HCT116 (cell line): ENCODE results near the gene RUFY1. TPM values are rescaled to one million over a fixed set of nuclear protein-coding genes. Genes with fewer than 3 reads are reported as not detected.

Source experiments
- ATAC-seq: fragments of 200-7000 bp; cut with Tn5 transposase; 2 replicates; pipeline ENCODE4 v1.9.1; 2020; ENCODE audit warnings: mild to moderate bottlenecking, moderate library complexity
- BruUV-seq: library from RNA; stranded (reverse); fragments of 400-500 nt; replicated peaks from 2 replicates; lab custom pipeline; 2021; lab: Mats Ljungman, UMichigan
- CTCF ChIA-PET: fragments of 300-600 bp; sonication (Branson Sonifier 250); formaldehyde crosslinking; loops from one replicate; lab custom pipeline; 2021; ENCODE audit warnings: antibody characterized with exemption; lab: Charles Lee
- POLR2A ChIA-PET: fragments of 300-600, 350-600 bp; sonication (Branson Sonifier 250); formaldehyde crosslinking; loops from one replicate; lab custom pipeline; 2021; ENCODE audit warnings: antibody characterized with exemption; lab: Charles Lee
- RAD21 ChIA-PET, 2 experiments: fragments of 300-600 bp; sonication (Branson Sonifier 250); formaldehyde crosslinking; loops; one replicate each; lab custom pipeline; 2023; ENCODE audit warnings: low total read pairs in 2 of 2; ENCODE audit not compliant: uncharacterized antibody in 2 of 2, unreplicated experiment in 2 of 2, low non-redundant PET in 1 of 2; lab: Charles Lee
- DNase-seq: peaks from one replicate; pipeline ENCODE4 v3.0.0-alpha.2; 2010; ENCODE audit warnings: low read depth, low spot score
- H2AFZ ChIP-seq: fragments of 200-600 bp; shearing (Covaris generic), sonication (generic); 2 replicates; pipeline ENCODE4 v1.6.1; 2017; ENCODE audit warnings: low read depth, mixed run types, mixed read lengths, antibody characterized with exemption, low read length; ENCODE audit not compliant: poor library complexity, severe bottlenecking
- H3K27ac ChIP-seq: 2 replicates; pipeline ENCODE4 v1.5.1; 2012; ENCODE audit warnings: low read depth, low read length
- H3K27me3 ChIP-seq: fragments of 200-600 bp; sonication (generic); 2 replicates; pipeline ENCODE4 v1.6.1; 2016; ENCODE audit warnings: mixed run types, low read length, mixed read lengths; ENCODE audit not compliant: insufficient read depth
- H3K36me3 ChIP-seq, 2 experiments: fragments of 200-500 bp in 1 of 2; fragments of 200-600 bp in 1 of 2; sonication (Bioruptor generic) in 1 of 2; sonication (generic) in 1 of 2; 2 replicates each; pipeline versions ENCODE4 v1.5.1 to v1.6.1; 2014 to 2016; ENCODE audit warnings: low read length in 2 of 2, inconsistent platforms in 1 of 2, mixed read lengths in 1 of 2, mixed run types in 1 of 2; ENCODE audit not compliant: insufficient read depth in 2 of 2, control insufficient read depth in 1 of 2
- H3K4me1 ChIP-seq, 2 experiments: fragments of 200-600 bp in 1 of 2; sonication (generic) in 1 of 2; 2 replicates each; pipeline versions ENCODE4 v1.5.1 to v1.6.1; 2012 to 2017; ENCODE audit warnings: low read length in 2 of 2, inconsistent platforms in 1 of 2, mild to moderate bottlenecking in 1 of 2, mixed read lengths in 1 of 2, mixed run types in 1 of 2, moderate library complexity in 1 of 2; ENCODE audit not compliant: insufficient read depth in 2 of 2, control insufficient read depth in 1 of 2
- H3K4me2 ChIP-seq: fragments of 200-600 bp; sonication (generic); 2 replicates; pipeline ENCODE4 v1.6.1; 2017; ENCODE audit warnings: mixed run types, low read length, mixed read lengths
- H3K4me3 ChIP-seq, 2 experiments: fragments of 200-600 bp in 1 of 2; sonication (generic) in 1 of 2; replicated peaks in 1 of 2; 2 replicates each; pipeline ENCODE4 v1.5.1; 2011 to 2016; ENCODE audit warnings: low read length in 2 of 2, control low read depth in 1 of 2, low read depth in 1 of 2, mild to moderate bottlenecking in 1 of 2, mixed read lengths in 1 of 2, mixed run types in 1 of 2
- H3K79me2 ChIP-seq: fragments of 200-600 bp; sonication (generic); 2 replicates; pipeline ENCODE4 v1.6.1; 2017; ENCODE audit warnings: mild to moderate bottlenecking, mixed run types, low read length, moderate library complexity, mixed read lengths; ENCODE audit not compliant: insufficient read depth
- H3K9ac ChIP-seq: fragments of 200-600 bp; sonication (generic); 2 replicates; pipeline ENCODE4 v1.6.1; 2016; ENCODE audit warnings: low read length, mixed read lengths
- H3K9me2 ChIP-seq: fragments of 200-600 bp; sonication (generic), shearing (Covaris generic); 2 replicates; pipeline ENCODE4 v1.6.1; 2017; ENCODE audit warnings: mixed run types, mild to moderate bottlenecking, moderate library complexity; ENCODE audit not compliant: insufficient read depth
- H3K9me3 ChIP-seq, 2 experiments: fragments of 200-500 bp in 1 of 2; fragments of 200-600 bp in 1 of 2; sonication (Bioruptor generic) in 1 of 2; sonication (generic) in 1 of 2; 2 replicates each; pipeline ENCODE4 v1.6.1; 2014 to 2017; ENCODE audit warnings: low read length in 2 of 2, mixed read lengths in 2 of 2, inconsistent platforms in 1 of 2, low read depth in 1 of 2, mild to moderate bottlenecking in 1 of 2, mixed run types in 1 of 2, moderate library complexity in 1 of 2; ENCODE audit not compliant: control insufficient read depth in 1 of 2, insufficient read depth in 1 of 2
- H4K20me1 ChIP-seq: fragments of 200-600 bp; sonication (generic), shearing (Covaris generic); 2 replicates; pipeline ENCODE4 v1.6.1; 2017; ENCODE audit warnings: mixed run types, mild to moderate bottlenecking, moderate library complexity; ENCODE audit not compliant: insufficient read depth
- ATF3 ChIP-seq: IDR thresholded peaks from 2 replicates; pipeline ENCODE4 v1.6.1; 2012
- CBX3 ChIP-seq: IDR thresholded peaks from 2 replicates; pipeline ENCODE4 v1.6.1; 2012; ENCODE audit warnings: low read depth
- CEBPB ChIP-seq: IDR thresholded peaks from 2 replicates; pipeline ENCODE4 v1.6.1; 2012; ENCODE audit warnings: low read depth
- CTCF ChIP-seq, 3 experiments: fragments of 200-600 bp in 1 of 3; sonication (generic) in 1 of 3; IDR thresholded peaks in 2 of 3; conservative IDR thresholded peaks in 1 of 3; 2 replicates each; pipeline ENCODE4 v1.5.1; 2012 to 2017; ENCODE audit warnings: low read depth in 2 of 3, low read length in 2 of 3, antibody characterized with exemption in 1 of 3, borderline replicate concordance in 1 of 3, control low read depth in 1 of 3, mild to moderate bottlenecking in 1 of 3, mixed read lengths in 1 of 3, mixed run types in 1 of 3, moderate library complexity in 1 of 3; ENCODE audit not compliant: insufficient read depth in 1 of 3
- EZH2phosphoT487 ChIP-seq: fragments of 200-600 bp; IDR thresholded peaks from 2 replicates; pipeline ENCODE4 v1.6.1; 2018; ENCODE audit warnings: antibody characterized with exemption, borderline replicate concordance
- FOSL1 ChIP-seq: IDR thresholded peaks from 2 replicates; pipeline ENCODE4 v1.6.1; 2012; ENCODE audit warnings: low read depth
- MAX ChIP-seq: IDR thresholded peaks from 2 replicates; pipeline ENCODE4 v1.6.1; 2012
- POLR2A ChIP-seq: IDR thresholded peaks from 2 replicates; pipeline ENCODE4 v1.7.0; 2011; ENCODE audit warnings: borderline replicate concordance; ENCODE audit not compliant: insufficient read depth, insufficient read length; ENCODE audit errors: extremely low read depth
- POLR2AphosphoS5 ChIP-seq: IDR thresholded peaks from 2 replicates; pipeline ENCODE4 v1.6.1; 2011; ENCODE audit warnings: mild to moderate bottlenecking, low read depth, low read length, moderate library complexity
- RAD21 ChIP-seq: IDR thresholded peaks from 2 replicates; pipeline ENCODE4 v1.6.1; 2012; ENCODE audit warnings: low read depth, mild to moderate bottlenecking
- SIN3A ChIP-seq: IDR thresholded peaks from 2 replicates; pipeline ENCODE4 v1.6.1; 2012; ENCODE audit warnings: low read depth
- SP1 ChIP-seq: IDR thresholded peaks from 2 replicates; pipeline ENCODE4 v1.6.1; 2012; ENCODE audit warnings: low read depth
- SRF ChIP-seq: IDR thresholded peaks from 2 replicates; pipeline ENCODE4 v1.6.1; 2012; ENCODE audit warnings: low read depth
- TCF7L2 ChIP-seq: IDR thresholded peaks from 2 replicates; pipeline ENCODE4 v1.7.0; 2011; ENCODE audit warnings: borderline replicate concordance, inconsistent platforms; ENCODE audit not compliant: insufficient read depth, insufficient read length; ENCODE audit errors: extremely low read depth
- ZNF274 ChIP-seq: fragments of 200-500 bp; sonication (Bioruptor generic); IDR thresholded peaks from 2 replicates; pipeline ENCODE4 v1.6.1; 2014; ENCODE audit warnings: mild to moderate bottlenecking, low read depth, low read length, inconsistent platforms
- intact Hi-C: fragments of 100-400 bp; cut with micrococcal nuclease; formaldehyde crosslinking; loops from 2 replicates; pipeline ENCODE4 v1.10.0; 2022
- total RNA-seq: library from RNA; stranded (reverse); gene quantifications from one replicate; pipeline ENCODE4 v1.2.1, GENCODE V29; 2021; ENCODE audit not compliant: unreplicated experiment

The RUFY1 gene
- total RNA-seq, 1 experiment from 2014 or later, result 32.9 TPM

GRCh38 chr5:179505636-179506261, 44.6 kb upstream of the RUFY1 start:
- POLR2A ChIA-PET, result no interaction called here
- Histone ChIP-seq H3K4me1 (no peaks in the 10 kb centered on the region), H3K9me3 (no peaks in the 10 kb centered on the region), H3K27me3 (peaks cover 2% of the 10 kb centered on the region; the same call in 1 of the 2 replicates), H3K36me3 (no peaks in the 10 kb centered on the region), H3K9ac (no peak overlapping the region), H3K4me3 (no peak overlapping the region), H3K79me2 (no peaks in the 10 kb centered on the region), H2AFZ (no peak overlapping the region), H3K27ac (no peak overlapping the region), H3K4me2 (no peak overlapping the region), H3K9me2 (no peaks in the 10 kb centered on the region), H4K20me1 (no peaks in the 10 kb centered on the region)
- no peak for ATAC-seq
- intact Hi-C loops, result no loop called here
- RAD21 ChIA-PET, result no interaction called here
- CTCF ChIA-PET, result no interaction called here
- BruUV-seq, result no TSS peak
- DNase-seq, result no peak
- TF ChIP-seq SP1 (no peak), ZNF274 (no peak), EZH2phosphoT487 (no peak), MAX (no peak), POLR2AphosphoS5 (no peak), SRF (no peak), RAD21 (no peak), TCF7L2 (no peak), POLR2A (no peak), SIN3A (no peak)

- H3K36me3 ChIP-seq, result no peaks in the 10 kb centered on the region
- RAD21 ChIA-PET, result no interaction called here
- no peak for ATAC-seq
These were observed 41.1 kb upstream of the RUFY1 start for GRCh38 chr5:179509239-179509638.

More at GRCh38 chr5:179509239-179509638, 41.1 kb upstream of the RUFY1 start:
- Histone ChIP-seq H3K4me2 (no peak overlapping the region), H3K27ac (no peak overlapping the region), H3K27me3 (peaks cover 2% of the 10 kb centered on the region; the same call in 1 of the 2 replicates), H3K4me3 (no peak overlapping the region), H3K79me2 (no peaks in the 10 kb centered on the region), H3K4me1 (no peaks in the 10 kb centered on the region), H3K9ac (no peak overlapping the region), H3K9me2 (no peaks in the 10 kb centered on the region), H4K20me1 (no peaks in the 10 kb centered on the region), H2AFZ (no peak overlapping the region), H3K9me3 (no peaks in the 10 kb centered on the region)
- TF ChIP-seq CTCF (IDR thresholded peaks at IDR 0.05 in 2 of 3, conservative IDR thresholded peaks at IDR 0.05 in 1 of 3; ENCODE audit: borderline replicate concordance in 1 of 3, insufficient read depth in 1 of 3, low read depth in 2 of 3, low read length in 2 of 3), result no peak
- TF ChIP-seq FOSL1, result no peak
- no peak for TF ChIP-seq CBX3
- TF ChIP-seq POLR2A, result no peak
- no peak for TF ChIP-seq ATF3
- no peak for TF ChIP-seq CEBPB
- TF ChIP-seq SP1, result no peak
- no peak for TF ChIP-seq MAX
- BruUV-seq, result no TSS peak
- POLR2A ChIA-PET, result no interaction called here
- CTCF ChIA-PET, result no interaction called here
- DNase-seq, result no peak
- intact Hi-C loops, result no loop called here
